GM19023 (cell line): ENCODE data around the gene HIC2.
"Not testable (repeated sequence)": the region's sequence is repeated elsewhere in the genome, so short reads cannot be mapped to it uniquely, and the experiment has no call there.

Source experiments
- ATAC-seq: cut with Tn5 transposase; IDR thresholded peaks from one replicate; pipeline ENCODE4 v1.9.1; 2021; ENCODE audit warnings: mild to moderate bottlenecking, moderate library complexity; ENCODE audit not compliant: unreplicated experiment

Gene HIC2

DNA sequence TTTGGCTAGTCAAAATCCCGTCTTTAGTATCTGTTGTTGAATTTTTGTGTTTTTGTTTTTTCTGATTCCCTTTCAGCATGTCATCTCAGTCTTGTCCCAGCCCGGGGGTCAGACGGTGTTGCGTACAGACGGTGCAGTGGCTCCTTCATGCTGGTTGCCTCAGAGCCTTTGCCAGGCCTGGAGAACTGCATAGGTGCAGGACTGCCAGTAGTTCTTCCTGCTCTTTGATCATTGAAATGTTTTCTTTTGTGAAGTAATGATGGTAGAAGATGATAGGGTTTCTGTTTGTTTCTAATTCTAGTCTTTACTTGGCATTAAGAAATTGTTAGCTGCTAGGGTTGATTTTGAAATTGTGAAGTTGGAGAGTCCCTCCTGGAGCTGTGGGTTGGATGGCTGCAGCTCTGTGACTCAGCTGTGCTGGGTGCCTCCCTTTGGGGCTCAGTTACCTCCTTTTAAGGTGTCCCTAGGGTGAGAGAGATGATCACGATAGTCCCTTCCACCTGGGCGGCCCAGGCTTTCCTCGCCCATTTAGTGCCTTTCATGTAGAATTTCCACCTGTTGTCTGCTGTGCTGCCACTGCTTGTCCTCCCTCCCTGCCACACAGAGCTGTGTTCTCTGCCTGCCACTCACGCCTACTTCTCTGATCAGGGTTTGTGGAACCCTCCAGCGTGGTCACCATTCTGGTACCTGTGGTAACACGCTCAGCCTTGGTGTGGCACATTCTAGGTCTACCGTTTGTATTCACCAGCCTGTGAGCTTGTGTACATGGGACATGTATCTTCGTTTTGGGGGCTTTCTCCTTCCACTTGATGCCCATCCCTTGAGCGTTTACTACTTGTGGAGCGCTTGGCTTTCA, 17.4 kb downstream of the HIC2 start:
- ATAC-seq = not testable (repeated sequence)

DNA sequence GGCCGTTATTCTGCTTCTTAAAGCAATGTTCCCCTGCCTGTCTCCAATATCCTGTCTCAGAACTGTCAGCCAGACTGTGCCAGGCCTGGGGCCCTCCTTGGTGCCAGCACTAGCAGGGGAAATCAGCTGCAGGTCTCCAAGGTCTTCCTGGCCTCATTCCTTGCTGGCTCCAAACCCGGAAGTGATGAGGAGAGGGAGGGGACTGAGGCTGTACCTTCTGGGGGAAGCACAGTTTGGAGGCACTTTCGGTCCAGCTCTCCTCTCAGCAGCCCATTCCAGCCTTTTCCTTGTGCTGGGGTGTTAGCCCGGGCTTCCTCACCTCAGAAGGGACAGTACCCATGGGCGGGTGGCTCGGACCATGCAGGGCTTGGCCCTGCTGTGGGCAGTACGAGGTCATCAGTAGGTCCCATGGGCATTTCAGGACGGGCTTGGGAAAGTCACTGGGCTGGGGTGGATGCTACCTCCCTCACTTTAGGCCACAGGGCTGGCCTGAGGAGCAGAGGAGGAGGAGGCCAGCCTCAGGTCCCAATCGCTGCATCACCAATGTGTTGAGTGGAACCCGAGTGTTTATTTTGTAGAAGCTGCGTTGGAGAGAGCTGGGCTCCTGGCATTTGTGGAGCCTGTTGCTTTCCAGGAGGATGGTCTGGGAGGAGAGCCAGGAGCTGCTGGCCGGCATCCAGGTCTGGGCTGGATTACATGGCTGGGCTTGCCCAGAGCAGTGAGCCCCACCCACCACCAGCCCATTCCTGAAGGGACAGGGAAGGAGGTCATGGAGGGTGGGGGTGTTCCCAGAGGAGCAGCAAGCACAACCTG, 19.0 kb downstream of the HIC2 start:
- ATAC-seq = not testable (repeated sequence)

DNA sequence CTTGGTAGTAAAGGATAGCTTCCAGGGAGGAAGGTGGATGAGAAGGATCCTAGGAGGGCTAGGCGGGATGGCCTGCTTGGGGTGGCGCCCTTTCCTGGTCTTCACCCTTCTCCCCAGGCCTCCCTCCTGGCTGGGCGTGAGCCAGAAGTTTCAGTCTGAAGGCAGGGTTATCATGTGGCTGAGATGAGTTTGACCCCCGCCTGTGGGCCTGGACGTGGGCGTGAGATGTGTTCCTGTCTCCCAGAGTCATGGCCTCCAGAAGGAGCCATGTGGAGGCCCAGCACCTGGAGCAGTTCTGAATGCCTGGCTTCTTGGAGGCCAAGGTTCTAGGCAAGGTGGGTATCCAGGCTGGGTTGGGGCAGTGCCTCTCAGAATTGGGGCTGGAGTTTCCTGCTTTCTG, 20.8 kb downstream of the HIC2 start:
- not testable (repeated sequence) for ATAC-seq

- not testable (repeated sequence) for ATAC-seq
These were observed 23.0 kb downstream of the HIC2 start for GRCh38 chr22:21440018-21440636.

GRCh38 chr22:21440676-21441075, 23.5 kb downstream of the HIC2 start:
- ATAC-seq = not testable (repeated sequence)

DNA sequence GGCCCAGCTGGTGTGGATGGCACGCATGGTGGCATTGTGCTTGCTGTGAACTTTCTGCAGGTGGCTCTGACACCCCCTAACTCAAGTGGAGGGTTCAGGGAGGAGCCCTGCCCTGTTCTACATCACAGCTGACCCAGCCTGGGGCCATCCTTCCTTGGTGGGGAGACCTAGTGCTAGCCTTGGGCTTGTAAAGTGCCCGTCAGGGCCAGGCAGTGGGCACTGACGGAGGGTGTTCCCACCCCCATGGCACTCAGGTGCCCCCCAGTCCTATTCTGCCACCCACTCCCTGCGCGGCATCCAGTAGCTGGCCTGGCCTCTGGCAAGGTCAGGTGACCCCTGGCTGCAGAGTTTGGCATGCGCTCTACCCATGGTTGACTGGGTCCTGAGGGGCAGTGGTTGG, 24.0 kb downstream of the HIC2 start:
- ATAC-seq = not testable (repeated sequence)

DNA sequence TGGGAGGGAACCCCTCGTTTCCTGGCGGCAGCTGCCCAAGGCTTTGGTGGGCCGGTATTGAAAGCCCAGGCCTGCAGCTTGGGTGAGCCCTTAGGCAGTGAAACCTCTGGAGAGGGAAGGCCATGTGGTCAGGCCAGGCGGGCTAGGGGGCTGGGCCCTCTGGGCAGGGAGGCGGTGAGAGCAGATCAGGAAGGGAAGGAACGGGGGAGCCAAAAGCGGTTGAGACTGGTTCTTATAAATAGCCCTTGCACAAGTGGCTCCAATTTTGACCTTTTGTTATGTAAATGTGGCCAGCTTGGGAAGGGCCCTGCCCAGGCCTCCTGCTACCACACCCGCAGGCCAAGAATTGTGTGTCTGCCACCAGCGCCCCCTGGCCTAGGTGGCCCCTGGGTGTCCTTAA, 25.0 kb downstream of the HIC2 start:
- ATAC-seq = not testable (repeated sequence)

DNA sequence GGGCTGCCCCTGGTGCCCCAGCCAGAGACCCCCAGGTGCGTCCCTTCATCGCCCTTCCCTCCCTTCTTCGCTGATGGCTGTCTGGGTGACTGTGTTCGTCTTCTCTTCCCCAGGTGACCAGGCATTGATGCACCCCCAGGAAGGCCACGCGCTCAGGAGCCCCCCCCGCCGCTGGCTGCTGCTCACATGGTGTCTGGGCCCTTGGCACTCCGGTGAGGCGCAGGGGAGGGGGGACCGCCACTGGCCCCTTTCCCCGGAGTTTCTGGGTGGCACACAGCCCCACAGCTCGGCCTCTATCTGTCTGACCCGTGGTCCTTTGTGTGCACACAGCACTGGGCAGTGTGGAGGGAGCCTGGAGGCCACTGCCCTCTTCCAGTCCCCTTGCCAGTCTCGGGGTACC, 25.5 kb downstream of the HIC2 start:
- not testable (repeated sequence) for ATAC-seq

DNA sequence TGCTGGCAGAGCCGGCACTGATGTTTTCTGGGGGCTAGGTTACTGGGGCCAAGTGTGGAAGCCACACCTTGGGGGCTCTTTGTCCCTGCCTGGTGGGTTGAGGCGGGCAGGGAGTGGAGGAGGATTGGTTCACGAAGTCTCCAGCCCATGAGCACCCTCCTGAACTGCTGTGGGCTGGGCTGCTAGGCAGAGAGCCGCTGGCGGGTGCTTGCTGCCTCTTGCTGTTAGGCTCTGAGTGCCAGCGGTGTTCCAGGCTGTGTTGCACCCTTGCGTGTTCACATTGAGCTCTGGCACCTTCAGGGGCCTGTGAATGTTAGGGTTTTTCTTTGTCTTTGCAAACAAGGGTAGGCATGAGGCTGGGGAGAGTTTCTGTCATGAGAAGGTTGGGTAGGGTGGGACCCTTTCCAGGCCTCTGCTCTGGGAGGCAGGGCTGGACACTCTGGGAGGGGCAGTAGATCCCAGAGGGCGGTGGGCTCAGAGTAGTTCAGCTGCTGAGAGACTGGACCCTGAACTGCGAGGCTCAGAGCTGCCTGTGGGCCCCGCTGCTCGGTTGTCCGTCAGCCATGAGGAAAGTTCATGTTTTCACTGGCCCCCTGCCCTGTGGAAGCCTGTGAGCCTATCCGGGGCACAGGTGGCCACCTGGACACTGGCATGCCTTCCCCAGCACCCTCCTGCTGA, 26.0 kb downstream of the HIC2 start:
- no peak for ATAC-seq

- ATAC-seq = no peak
These were observed 26.7 kb downstream of the HIC2 start for GRCh38 chr22:21443735-21444421.

DNA sequence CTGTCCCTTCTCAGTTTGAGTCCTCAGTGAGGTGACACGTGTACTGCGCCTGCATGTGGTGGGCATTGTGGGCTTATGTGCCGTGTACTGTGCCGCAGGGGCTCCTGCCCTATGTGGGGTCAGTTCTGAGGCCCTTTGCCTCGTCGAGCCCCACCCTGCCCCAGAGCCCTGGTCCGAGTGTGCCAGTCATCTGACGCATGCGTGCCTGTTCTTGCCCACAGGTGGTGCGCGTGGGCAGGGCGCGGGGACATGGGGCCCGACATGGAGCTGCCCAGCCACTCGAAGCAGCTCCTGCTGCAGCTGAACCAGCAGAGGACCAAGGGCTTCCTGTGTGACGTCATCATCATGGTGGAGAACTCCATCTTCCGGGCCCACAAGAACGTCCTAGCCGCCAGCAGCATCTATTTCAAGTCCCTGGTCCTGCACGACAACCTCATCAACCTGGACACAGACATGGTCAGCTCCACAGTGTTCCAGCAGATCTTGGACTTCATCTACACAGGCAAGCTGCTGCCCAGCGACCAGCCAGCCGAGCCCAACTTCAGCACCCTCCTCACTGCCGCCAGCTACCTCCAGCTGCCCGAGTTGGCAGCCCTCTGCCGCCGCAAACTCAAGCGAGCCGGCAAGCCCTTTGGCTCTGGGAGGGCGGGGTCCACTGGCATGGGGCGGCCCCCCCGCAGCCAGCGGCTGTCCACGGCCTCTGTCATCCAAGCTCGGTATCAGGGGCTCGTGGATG, 27.7 kb downstream of the HIC2 start:
- ATAC-seq = no peak

DNA sequence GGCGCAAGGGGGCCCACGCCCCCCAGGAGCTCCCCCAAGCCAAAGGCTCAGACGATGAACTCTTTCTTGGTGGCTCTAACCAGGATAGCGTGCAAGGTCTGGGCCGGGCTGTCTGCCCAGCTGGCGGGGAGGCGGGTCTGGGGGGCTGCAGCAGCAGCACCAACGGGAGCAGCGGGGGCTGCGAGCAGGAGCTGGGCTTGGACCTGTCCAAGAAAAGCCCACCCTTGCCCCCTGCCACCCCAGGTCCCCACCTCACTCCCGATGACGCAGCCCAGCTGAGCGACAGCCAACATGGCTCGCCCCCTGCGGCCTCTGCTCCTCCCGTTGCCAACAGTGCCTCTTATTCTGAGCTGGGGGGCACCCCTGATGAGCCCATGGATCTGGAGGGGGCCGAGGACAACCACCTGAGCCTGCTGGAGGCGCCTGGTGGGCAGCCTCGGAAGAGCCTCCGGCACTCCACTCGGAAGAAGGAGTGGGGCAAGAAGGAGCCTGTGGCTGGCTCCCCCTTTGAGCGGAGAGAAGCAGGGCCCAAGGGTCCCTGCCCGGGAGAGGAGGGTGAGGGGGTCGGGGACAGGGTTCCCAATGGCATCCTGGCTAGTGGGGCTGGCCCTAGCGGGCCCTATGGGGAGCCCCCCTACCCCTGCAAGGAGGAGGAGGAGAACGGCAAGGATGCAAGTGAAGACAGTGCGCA, 28.4 kb downstream of the HIC2 start:
- no peak for ATAC-seq

GRCh38 chr22:21446128-21446826, 29.1 kb downstream of the HIC2 start:
- ATAC-seq = no peak

GRCh38 chr22:21446827-21447690, 29.9 kb downstream of the HIC2 start:
- no peak for ATAC-seq

- ATAC-seq = no peak
These were observed 30.7 kb downstream of the HIC2 start for GRCh38 chr22:21447694-21448402.

- ATAC-seq = no peak
These were observed 31.7 kb downstream of the HIC2 start for GRCh38 chr22:21448627-21449416.
